Liver (tissue), 3 donors: ENCODE measurements around the gene FGF10.

Source experiments
- CTCF ChIP-seq: fragments of 150-350 bp; IDR thresholded peaks from 2 replicates; pipeline ENCODE4 v1.5.1; 2017; ENCODE audit warnings: improper control_type of control experiment, low read depth, low read length; ENCODE audit not compliant: missing input control
- FOXA1 ChIP-seq: IDR thresholded peaks from 2 replicates; pipeline ENCODE4 v1.6.1; 2016; ENCODE audit warnings: antibody characterized with exemption
- GABPA ChIP-seq, 2 donors: IDR thresholded peaks in 1 of 2; conservative IDR thresholded peaks in 1 of 2; 2 replicates each; pipeline ENCODE4 v1.6.1; 2016; ENCODE audit warnings: antibody characterized with exemption in 2 of 2, mild to moderate bottlenecking in 1 of 2, moderate library complexity in 1 of 2
- HNF4A ChIP-seq, 2 donors: conservative IDR thresholded peaks; 2 replicates each; pipeline ENCODE4 v1.6.1; 2016; ENCODE audit warnings: antibody characterized with exemption in 2 of 2, mild to moderate bottlenecking in 2 of 2
- RAD21 ChIP-seq, 2 donors: IDR thresholded peaks; 2 replicates each; pipeline ENCODE4 v1.6.1; 2016; ENCODE audit warnings: antibody characterized with exemption in 2 of 2, mild to moderate bottlenecking in 2 of 2
- RXRA ChIP-seq, 2 donors: IDR thresholded peaks; 2 replicates each; pipeline ENCODE4 v1.6.1; 2017 to 2018; ENCODE audit warnings: antibody characterized with exemption in 2 of 2, mild to moderate bottlenecking in 1 of 2
- TAF1 ChIP-seq: conservative IDR thresholded peaks from 2 replicates; pipeline ENCODE4 v1.6.1; 2016; ENCODE audit warnings: antibody characterized with exemption, mild to moderate bottlenecking
- TF ChIP-seq, protein P1 (sequence below): IDR thresholded peaks from 2 replicates; pipeline ENCODE4 v1.6.1; 2016; ENCODE audit warnings: antibody characterized with exemption
- donor health status: healthy.
- donor health status: healthy.

DNA sequence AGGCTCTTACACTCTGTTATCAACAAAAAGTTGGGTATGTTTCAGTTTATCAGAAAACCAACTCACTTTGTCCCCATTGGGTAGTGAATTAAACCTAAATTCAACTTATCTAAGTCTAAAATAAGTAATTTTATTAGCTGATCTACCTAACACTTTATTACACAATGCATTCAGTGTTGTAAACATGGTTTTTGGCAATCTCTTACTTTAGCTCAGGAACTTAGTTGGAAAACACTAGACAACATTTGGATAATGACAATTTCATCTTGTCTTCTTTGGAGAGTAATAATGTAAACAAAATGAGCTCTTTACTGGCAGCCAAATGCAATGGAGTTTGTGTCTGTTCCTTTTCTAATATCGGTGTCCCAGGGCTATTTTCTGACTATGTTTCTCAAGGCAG, 33.0 kb downstream of the FGF10 start:
- TF ChIP-seq CTCF (no peak), GABPA (IDR thresholded peaks at IDR 0.05 in 1 of 2, conservative IDR thresholded peaks at IDR 0.05 in 1 of 2) (no peak), RXRA (IDR thresholded peaks at IDR 0.05) (no peak), TAF1 (no peak), FOXA1 (no peak), HNF4A (conservative IDR thresholded peaks at IDR 0.05) (no peak), RAD21 (IDR thresholded peaks at IDR 0.05) (no peak)
- TF ChIP-seq, protein P1, sequence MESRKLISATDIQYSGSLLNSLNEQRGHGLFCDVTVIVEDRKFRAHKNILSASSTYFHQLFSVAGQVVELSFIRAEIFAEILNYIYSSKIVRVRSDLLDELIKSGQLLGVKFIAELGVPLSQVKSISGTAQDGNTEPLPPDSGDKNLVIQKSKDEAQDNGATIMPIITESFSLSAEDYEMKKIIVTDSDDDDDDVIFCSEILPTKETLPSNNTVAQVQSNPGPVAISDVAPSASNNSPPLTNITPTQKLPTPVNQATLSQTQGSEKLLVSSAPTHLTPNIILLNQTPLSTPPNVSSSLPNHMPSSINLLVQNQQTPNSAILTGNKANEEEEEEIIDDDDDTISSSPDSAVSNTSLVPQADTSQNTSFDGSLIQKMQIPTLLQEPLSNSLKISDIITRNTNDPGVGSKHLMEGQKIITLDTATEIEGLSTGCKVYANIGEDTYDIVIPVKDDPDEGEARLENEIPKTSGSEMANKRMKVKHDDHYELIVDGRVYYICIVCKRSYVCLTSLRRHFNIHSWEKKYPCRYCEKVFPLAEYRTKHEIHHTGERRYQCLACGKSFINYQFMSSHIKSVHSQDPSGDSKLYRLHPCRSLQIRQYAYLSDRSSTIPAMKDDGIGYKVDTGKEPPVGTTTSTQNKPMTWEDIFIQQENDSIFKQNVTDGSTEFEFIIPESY, result no peak
